ENCODE results near the gene VPS18. TPM values are rescaled to one million over a fixed set of nuclear protein-coding genes. Genes with fewer than 3 reads are reported as not detected.

Gene VPS18
- total RNA-seq (2021) (9.6 and 9.9 TPM in 2 replicates), Bru-seq, nascent RNA (percentile 49 among the genes with signal in this experiment), BruChase-seq, experiment 1, labeled RNA remaining after a 2-hour chase (percentile 54 among the genes with signal in this experiment), BruChase-seq, experiment 2, labeled RNA remaining after a 6-hour chase (percentile 53 among the genes with signal in this experiment)
- long read RNA-seq, partial matches to known transcripts, result 1 of 4 reads
- long read RNA-seq, other reads (novel, unspliced or antisense), result 0 of 4 reads

- TF ChIP-seq EZH2 (IDR thresholded peaks at IDR 0.05; ENCODE audit: low read depth) (no peak), CTCF (conservative IDR thresholded peaks at IDR 0.05) (peak; percentile 80)
- Histone ChIP-seq H3K4me1 (replicated peaks; ENCODE audit: insufficient read depth) (peaks cover 20% of the 10 kb centered on the region), H4K20me1 (ENCODE audit: insufficient read depth) (no peaks in the 10 kb centered on the region), H3K27ac (peak within 1 kb of the TSS; percentile 73), H3F3A (ENCODE audit: insufficient read depth, low read depth) (peaks cover 6% of the 10 kb centered on the region; the same call in 1 of the 2 replicates), H3K4me3 (peak within 1 kb of the TSS; percentile 94), H3K9me2 (ENCODE audit: insufficient read depth) (no peaks in the 10 kb centered on the region), H3K79me2 (ENCODE audit: low read depth) (peaks cover 22% of the 10 kb centered on the region), H3K4me2 (peak within 1 kb of the TSS; percentile 89), H2AFZ (peak within 1 kb of the TSS; percentile 81), H3K27me3 (ENCODE audit: insufficient read depth, low read depth) (no peaks in the 10 kb centered on the region), H3K36me3 (ENCODE audit: low read depth) (no peaks in the 10 kb centered on the region; the same call in 1 of the 2 replicates), H3K9me3 (ENCODE audit: insufficient read depth, low read depth) (no peaks in the 10 kb centered on the region)
- DNase-seq, result peak; percentile 84 to 97
- POLR2A ChIA-PET (ENCODE audit: unreplicated experiment), result interaction anchor here (0.7 kb wide), 1 partner anchor 603 kb away, joined by 3 read pairs; no protein-coding TSS in a partner anchor
- CTCF ChIA-PET, result interaction anchor here (0.6 to 3.1 kb wide), 10 partner anchors 12 to 422 kb away, joined by 3 to 42 read pairs (median 4); partner anchors contain the start of gene RHOV
- intact Hi-C loops (cut with micrococcal nuclease; ENCODE audit: unreplicated experiment), result loop anchor here (1.0 to 5.0 kb wide), 5 partner anchors 37 to 617 kb away; partner anchors contain the start of gene RMDN3
- no TSS peak for BruUV-seq (replicated peaks)
Observed at GRCh38 chr15:40893733-40894680, at the start of gene VPS18. Gene VPS18 (plus strand): TSS chr15:40894450. CDS start chr15:40894769, 319 bp downstream.

DNA sequence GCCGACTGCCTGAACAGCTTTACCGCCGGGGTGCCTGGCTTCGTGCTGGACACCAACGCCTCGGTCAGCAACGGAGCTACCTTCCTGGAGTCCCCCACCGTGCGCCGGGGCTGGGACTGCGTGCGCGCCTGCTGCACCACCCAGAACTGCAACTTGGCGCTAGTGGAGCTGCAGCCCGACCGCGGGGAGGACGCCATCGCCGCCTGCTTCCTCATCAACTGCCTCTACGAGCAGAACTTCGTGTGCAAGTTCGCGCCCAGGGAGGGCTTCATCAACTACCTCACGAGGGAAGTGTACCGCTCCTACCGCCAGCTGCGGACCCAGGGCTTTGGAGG lies 49.6 kb upstream of the VPS18 start:
- H3K79me2 ChIP-seq (ENCODE audit: low read depth), result peaks cover 65% of the 10 kb centered on the region

DNA sequence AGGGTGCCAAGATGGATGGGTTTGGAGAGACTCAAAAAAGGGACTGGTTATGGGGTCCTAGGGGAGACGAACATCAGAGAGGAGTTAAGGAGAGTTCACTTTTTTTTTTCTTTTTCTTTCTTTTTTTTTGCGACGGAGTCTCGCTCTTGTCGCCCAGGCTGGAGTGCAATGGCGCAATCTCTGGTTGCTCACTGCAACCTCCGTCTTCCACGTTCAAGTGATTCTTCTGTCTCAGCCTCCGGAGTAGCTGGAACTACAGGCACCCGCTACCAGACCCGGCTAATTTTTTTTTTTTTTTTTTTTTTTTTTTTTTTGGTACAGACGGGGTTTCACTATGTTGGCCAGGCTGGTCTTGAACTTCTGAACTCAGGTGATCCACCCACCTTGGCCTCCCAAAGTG lies 49.2 kb upstream of the VPS18 start:
- peaks cover 31% of the 10 kb centered on the region for H3K4me1 ChIP-seq (replicated peaks; ENCODE audit: insufficient read depth)
- H3K36me3 ChIP-seq (ENCODE audit: low read depth), result no peaks in the 10 kb centered on the region; the same call in 1 of the 2 replicates
- TF ChIP-seq EZH2 (IDR thresholded peaks at IDR 0.05; ENCODE audit: low read depth), result no peak
- no peak for TF ChIP-seq CTCF (conservative IDR thresholded peaks at IDR 0.05)
- no peak for DNase-seq
- no peaks in the 10 kb centered on the region for H3K9me3 ChIP-seq (ENCODE audit: insufficient read depth, low read depth)
- POLR2A ChIA-PET (ENCODE audit: unreplicated experiment), result no interaction called here
- intact Hi-C loops (cut with micrococcal nuclease; ENCODE audit: unreplicated experiment), result no loop called here
- peak overlapping the region; percentile 93 for H3K27ac ChIP-seq
- H3K4me2 ChIP-seq, result peak overlapping the region; percentile 100
- H3K4me3 ChIP-seq, result peak overlapping the region; percentile 71
- 0 out of 2 replicates have a peak, but pooled peaks cover 5% of the 10 kb centered on the region for H4K20me1 ChIP-seq (ENCODE audit: insufficient read depth)
- BruUV-seq (replicated peaks), result no TSS peak
- H2AFZ ChIP-seq, result no peak overlapping the region
- H3K27me3 ChIP-seq (ENCODE audit: insufficient read depth, low read depth), result no peaks in the 10 kb centered on the region
- CTCF ChIA-PET, result interaction anchor here (1.0 kb wide), 1 partner anchor 17 kb away, joined by 3 read pairs; the partner anchor contains the start of gene PPP1R14D
- H3F3A ChIP-seq (ENCODE audit: insufficient read depth, low read depth), result peaks cover 23% of the 10 kb centered on the region
- no peaks in the 10 kb centered on the region for H3K9me2 ChIP-seq (ENCODE audit: insufficient read depth)
- peaks cover 68% of the 10 kb centered on the region for H3K79me2 ChIP-seq (ENCODE audit: low read depth)

More for the DNA sequence above, 49.6 kb upstream of the VPS18 start:
- POLR2A ChIA-PET (ENCODE audit: unreplicated experiment), result no interaction called here
- intact Hi-C loops (cut with micrococcal nuclease; ENCODE audit: unreplicated experiment), result loop anchor here (1.0 kb wide), 1 partner anchor 75 kb away; the partner anchor contains the start of gene C15orf62
- Histone ChIP-seq H3K9me3 (ENCODE audit: insufficient read depth, low read depth) (no peaks in the 10 kb centered on the region), H3K36me3 (ENCODE audit: low read depth) (no peaks in the 10 kb centered on the region; the same call in 1 of the 2 replicates), H3K4me3 (peak overlapping the region; percentile 71), H3K9me2 (ENCODE audit: insufficient read depth) (no peaks in the 10 kb centered on the region), H3K4me1 (replicated peaks; ENCODE audit: insufficient read depth) (peaks cover 31% of the 10 kb centered on the region), H2AFZ (no peak overlapping the region; the same call in 1 of the 2 replicates), H3K4me2 (peak overlapping the region; percentile 100), H3K27me3 (ENCODE audit: insufficient read depth, low read depth) (no peaks in the 10 kb centered on the region), H3K27ac (peak overlapping the region; percentile 93), H4K20me1 (ENCODE audit: insufficient read depth) (0 out of 2 replicates have a peak, but pooled peaks cover 5% of the 10 kb centered on the region), H3F3A (ENCODE audit: insufficient read depth, low read depth) (peaks cover 23% of the 10 kb centered on the region)
- DNase-seq, result no peak
- BruUV-seq (replicated peaks), result TSS peak; percentile 25
- no peak for TF ChIP-seq EZH2 (IDR thresholded peaks at IDR 0.05; ENCODE audit: low read depth)
- CTCF ChIA-PET, result interaction anchor here (1.0 kb wide), 2 partner anchors 13 to 16 kb away, joined by 3 to 4 read pairs; partner anchors contain the start of gene PPP1R14D

Data from PC-9 (cell line).